OCI-LY3 (cell line): ENCODE results near the gene POFUT2.

Source experiments
- H2AFZ ChIP-seq: fragments of 200-600, 300-600 bp; shearing (Covaris generic); 2 replicates; pipeline ENCODE4 v1.6.0; 2014; ENCODE audit warnings: antibody characterized with exemption, low read depth, low read length
- H3K27ac ChIP-seq: fragments of 200-600, 300-600 bp; sonication (generic); 2 replicates; pipeline ENCODE4 v1.5.1; 2014; ENCODE audit warnings: mild to moderate bottlenecking, low read length, moderate library complexity, mixed read lengths
- H3K27me3 ChIP-seq: fragments of 200-600, 300-600 bp; sonication (generic); 2 replicates; pipeline ENCODE4 v1.6.1; 2014; ENCODE audit warnings: low read depth, low read length, mixed read lengths
- H3K36me3 ChIP-seq: fragments of 200-600, 300-600 bp; sonication (generic); replicated peaks from 2 replicates; pipeline ENCODE3; 2014; ENCODE audit warnings: low read depth, low read length, mixed read lengths
- H3K4me1 ChIP-seq: fragments of 300-600, 200-600 bp; sonication (generic); 2 replicates; pipeline ENCODE4 v1.6.1; 2014; ENCODE audit warnings: low read length, mixed read lengths
- H3K4me2 ChIP-seq: fragments of 200-600, 300-600 bp; sonication (generic); 2 replicates; pipeline ENCODE4 v1.6.1; 2014; ENCODE audit warnings: low read length, mixed read lengths
- H3K4me3 ChIP-seq: fragments of 300-600, 200-600 bp; sonication (generic); 2 replicates; pipeline ENCODE4 v1.5.1; 2014; ENCODE audit warnings: antibody characterized with exemption, mild to moderate bottlenecking, low read length, moderate library complexity
- H3K79me2 ChIP-seq: fragments of 300-600, 200-600 bp; shearing (Covaris generic); 2 replicates; pipeline ENCODE4 v1.6.1; 2014; ENCODE audit warnings: mild to moderate bottlenecking, low read length, mixed read lengths
- H3K9ac ChIP-seq: fragments of 300-600, 200-600 bp; shearing (Covaris generic); 2 replicates; pipeline ENCODE4 v1.6.0; 2014; ENCODE audit warnings: mild to moderate bottlenecking, low read length, moderate library complexity
- H3K9me3 ChIP-seq: fragments of 200-600, 300-600 bp; shearing (Covaris generic); 2 replicates; pipeline ENCODE4 v1.6.1; 2014; ENCODE audit warnings: low read length, mixed read lengths; ENCODE audit not compliant: insufficient read depth
- H4K20me1 ChIP-seq: fragments of 200-600, 300-600 bp; sonication (generic); 2 replicates; pipeline ENCODE4 v1.6.1; 2016; ENCODE audit warnings: low read length, mixed read lengths; ENCODE audit not compliant: insufficient read depth
- EZH2phosphoT487 ChIP-seq: fragments of 200-600 bp; shearing (Covaris generic); IDR thresholded peaks from 2 replicates; pipeline ENCODE4 v1.6.1; 2018; ENCODE audit warnings: antibody characterized with exemption, mixed run types, low read depth
- TF ChIP-seq, protein P1 (sequence below): fragments of 200-600, 300-600 bp; sonication (generic); IDR thresholded peaks from 2 replicates; pipeline ENCODE4 v1.5.1; 2014; ENCODE audit warnings: antibody characterized with exemption, low read length, low read depth

POFUT2 gene, protein sequence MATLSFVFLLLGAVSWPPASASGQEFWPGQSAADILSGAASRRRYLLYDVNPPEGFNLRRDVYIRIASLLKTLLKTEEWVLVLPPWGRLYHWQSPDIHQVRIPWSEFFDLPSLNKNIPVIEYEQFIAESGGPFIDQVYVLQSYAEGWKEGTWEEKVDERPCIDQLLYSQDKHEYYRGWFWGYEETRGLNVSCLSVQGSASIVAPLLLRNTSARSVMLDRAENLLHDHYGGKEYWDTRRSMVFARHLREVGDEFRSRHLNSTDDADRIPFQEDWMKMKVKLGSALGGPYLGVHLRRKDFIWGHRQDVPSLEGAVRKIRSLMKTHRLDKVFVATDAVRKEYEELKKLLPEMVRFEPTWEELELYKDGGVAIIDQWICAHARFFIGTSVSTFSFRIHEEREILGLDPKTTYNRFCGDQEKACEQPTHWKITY

DNA sequence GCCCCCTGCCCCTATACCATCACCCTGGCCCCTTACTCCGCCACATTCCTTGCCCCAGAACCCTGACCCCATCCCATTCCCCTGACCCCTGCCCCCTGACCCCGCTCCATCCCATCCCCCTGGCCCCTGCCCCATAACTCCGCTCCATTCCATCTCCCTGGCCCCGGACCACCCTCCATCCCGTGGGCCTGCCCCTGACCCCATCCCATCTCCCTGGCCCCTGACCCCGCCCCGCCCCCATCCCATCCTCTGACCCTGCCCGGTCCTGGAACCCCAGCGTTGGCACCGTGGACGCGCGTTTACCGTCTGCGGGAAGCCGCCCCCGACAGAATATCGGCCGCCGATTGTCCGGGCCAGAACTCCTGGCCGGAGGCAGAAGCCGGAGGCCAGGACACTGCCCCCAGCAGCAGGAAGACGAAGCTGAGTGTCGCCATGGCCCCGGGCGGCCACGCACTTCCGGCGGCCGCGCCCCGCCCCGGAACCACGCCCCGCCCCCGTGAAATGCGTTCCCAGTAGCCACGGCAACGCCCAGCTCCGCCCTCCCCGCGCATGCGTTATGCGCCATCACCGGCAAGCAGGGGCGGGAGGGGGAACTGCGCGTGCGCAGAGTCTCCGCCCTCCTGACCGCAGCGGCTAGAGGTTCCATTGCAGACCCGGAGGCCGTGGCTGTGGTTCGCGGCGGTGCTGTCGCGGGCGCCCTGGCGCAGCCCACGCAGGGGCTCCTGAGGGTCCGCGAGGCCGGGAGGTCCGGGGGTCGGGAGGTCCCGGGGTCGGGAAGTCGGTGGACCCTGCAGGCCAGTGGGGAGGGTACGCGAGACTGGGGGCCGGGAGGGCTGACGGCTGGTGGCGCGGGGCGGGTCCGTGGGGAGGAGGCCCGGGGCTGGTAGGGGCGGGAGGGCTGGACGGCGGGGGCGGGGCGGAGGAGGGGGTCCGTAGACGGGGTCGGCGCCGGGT is at the start of gene POFUT2:
TSS of gene POFUT2 (minus strand) at position 458 of the 954 bp plus-strand sequence. CDS start at position 434, 24 bp downstream.
- Histone ChIP-seq H3K4me1 (no peaks in the 10 kb centered on the region), H3K27me3 (no peaks in the 10 kb centered on the region), H3K27ac (no peak within 1 kb of the TSS), H3K4me2 (peak within 1 kb of the TSS; percentile 62), H3K36me3 (peaks cover 7% of the 10 kb centered on the region), H3K9ac (peak within 1 kb of the TSS; percentile 57), H2AFZ (no peak within 1 kb of the TSS), H4K20me1 (no peaks in the 10 kb centered on the region), H3K4me3 (peak within 1 kb of the TSS; percentile 91), H3K9me3 (no peaks in the 10 kb centered on the region), H3K79me2 (peaks cover 6% of the 10 kb centered on the region; the same call in 1 of the 2 replicates)
- TF ChIP-seq, protein P1, sequence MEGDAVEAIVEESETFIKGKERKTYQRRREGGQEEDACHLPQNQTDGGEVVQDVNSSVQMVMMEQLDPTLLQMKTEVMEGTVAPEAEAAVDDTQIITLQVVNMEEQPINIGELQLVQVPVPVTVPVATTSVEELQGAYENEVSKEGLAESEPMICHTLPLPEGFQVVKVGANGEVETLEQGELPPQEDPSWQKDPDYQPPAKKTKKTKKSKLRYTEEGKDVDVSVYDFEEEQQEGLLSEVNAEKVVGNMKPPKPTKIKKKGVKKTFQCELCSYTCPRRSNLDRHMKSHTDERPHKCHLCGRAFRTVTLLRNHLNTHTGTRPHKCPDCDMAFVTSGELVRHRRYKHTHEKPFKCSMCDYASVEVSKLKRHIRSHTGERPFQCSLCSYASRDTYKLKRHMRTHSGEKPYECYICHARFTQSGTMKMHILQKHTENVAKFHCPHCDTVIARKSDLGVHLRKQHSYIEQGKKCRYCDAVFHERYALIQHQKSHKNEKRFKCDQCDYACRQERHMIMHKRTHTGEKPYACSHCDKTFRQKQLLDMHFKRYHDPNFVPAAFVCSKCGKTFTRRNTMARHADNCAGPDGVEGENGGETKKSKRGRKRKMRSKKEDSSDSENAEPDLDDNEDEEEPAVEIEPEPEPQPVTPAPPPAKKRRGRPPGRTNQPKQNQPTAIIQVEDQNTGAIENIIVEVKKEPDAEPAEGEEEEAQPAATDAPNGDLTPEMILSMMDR: no peak
- no peak for TF ChIP-seq EZH2phosphoT487

DNA sequence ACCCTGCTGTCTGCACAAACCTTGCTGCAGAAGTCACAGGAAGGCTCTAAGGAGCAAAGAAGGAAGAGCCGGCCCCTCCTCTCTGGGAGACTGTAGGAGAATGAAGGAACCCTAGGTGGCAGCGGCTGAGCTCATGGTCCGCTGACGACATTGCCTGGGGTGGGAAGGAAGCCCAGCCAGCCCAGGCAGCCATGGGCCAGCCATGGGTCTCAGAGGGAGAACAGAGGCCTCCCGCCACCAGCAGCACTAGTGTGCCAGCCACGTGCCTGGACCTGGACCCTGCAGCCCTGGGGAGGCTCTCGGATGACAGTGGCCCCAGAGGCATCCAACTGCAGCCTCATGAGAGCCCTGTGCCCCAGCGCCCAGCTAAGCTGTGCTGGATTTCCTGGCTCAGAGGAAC is 49.2 kb upstream of the POFUT2 start:
- H3K4me3 ChIP-seq: no peak overlapping the region
- H3K27me3 ChIP-seq: no peaks in the 10 kb centered on the region
- no peak overlapping the region for H2AFZ ChIP-seq
- no peaks in the 10 kb centered on the region for H3K9me3 ChIP-seq
- no peak overlapping the region for H3K27ac ChIP-seq
- no peak overlapping the region for H3K4me2 ChIP-seq
- TF ChIP-seq, protein P1: no peak
- TF ChIP-seq EZH2phosphoT487: no peak
- no peaks in the 10 kb centered on the region for H3K79me2 ChIP-seq
- no peaks in the 10 kb centered on the region for H3K36me3 ChIP-seq
- no peaks in the 10 kb centered on the region for H4K20me1 ChIP-seq
- no peaks in the 10 kb centered on the region for H3K4me1 ChIP-seq
- no peak overlapping the region for H3K9ac ChIP-seq

DNA sequence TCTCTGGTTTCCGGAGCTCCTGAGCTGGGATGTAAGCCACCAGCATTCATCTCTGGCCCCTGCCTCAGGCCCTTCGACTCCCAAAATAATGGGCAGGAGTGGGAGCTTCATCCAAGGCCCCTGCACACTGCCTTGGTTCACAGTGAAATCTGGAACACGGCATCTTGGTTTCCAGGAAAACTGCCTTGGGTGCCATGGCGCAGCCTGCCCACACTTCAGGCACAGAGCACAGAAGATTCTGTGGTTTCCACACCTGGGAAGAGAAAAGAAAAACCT is 48.8 kb upstream of the POFUT2 start:
- Histone ChIP-seq H3K9ac (no peak overlapping the region), H2AFZ (no peak overlapping the region), H3K79me2 (no peaks in the 10 kb centered on the region), H3K4me1 (no peaks in the 10 kb centered on the region), H3K9me3 (no peaks in the 10 kb centered on the region), H4K20me1 (no peaks in the 10 kb centered on the region), H3K27me3 (no peaks in the 10 kb centered on the region), H3K4me3 (no peak overlapping the region), H3K36me3 (no peaks in the 10 kb centered on the region), H3K4me2 (no peak overlapping the region), H3K27ac (no peak overlapping the region)
- TF ChIP-seq EZH2phosphoT487: no peak

DNA sequence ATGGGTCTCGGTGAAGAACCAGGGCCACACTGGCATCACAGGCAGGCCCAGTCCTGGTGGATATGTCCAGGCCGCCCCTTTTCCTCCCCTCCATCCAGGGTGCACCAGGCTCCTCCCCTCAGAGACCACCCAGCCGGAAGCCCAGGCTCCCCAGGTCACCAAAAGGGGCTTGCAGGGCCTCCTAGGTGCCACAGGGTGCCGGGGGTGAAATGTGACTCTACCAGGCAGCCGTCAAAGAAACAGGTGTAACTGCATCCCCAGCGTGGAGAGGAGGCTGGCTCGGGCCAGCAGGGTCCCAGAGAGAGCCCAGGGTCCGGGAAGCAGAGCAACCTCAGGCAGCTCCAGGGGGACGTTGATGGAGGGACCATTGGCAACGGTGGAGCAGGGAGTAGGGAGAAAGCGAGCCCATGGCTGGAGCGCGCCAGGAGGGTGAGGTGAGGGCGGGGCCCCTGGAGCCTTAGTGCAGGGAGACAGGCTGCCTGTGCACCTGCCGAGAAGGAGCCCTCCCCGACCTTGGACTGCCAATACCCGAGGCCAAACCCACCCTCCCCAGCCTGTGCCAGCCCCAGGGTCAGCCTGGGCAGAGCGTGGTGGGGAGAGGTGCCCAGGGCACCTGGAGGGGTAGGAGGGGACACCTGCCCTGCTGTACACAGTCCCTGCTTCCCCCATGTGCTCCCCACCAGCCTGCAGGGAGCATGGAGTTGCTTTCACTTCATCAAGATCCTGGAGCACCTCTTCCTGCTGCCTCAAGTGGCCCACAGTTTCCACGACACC is 48.3 kb upstream of the POFUT2 start:
- Histone ChIP-seq H3K79me2 (no peaks in the 10 kb centered on the region), H3K27ac (no peak overlapping the region), H3K36me3 (no peaks in the 10 kb centered on the region), H3K4me2 (no peak overlapping the region), H3K4me3 (no peak overlapping the region), H2AFZ (no peak overlapping the region), H3K27me3 (no peaks in the 10 kb centered on the region), H3K9me3 (no peaks in the 10 kb centered on the region), H3K4me1 (no peaks in the 10 kb centered on the region), H4K20me1 (no peaks in the 10 kb centered on the region), H3K9ac (no peak overlapping the region)
- TF ChIP-seq, protein P1: no peak
- TF ChIP-seq EZH2phosphoT487: no peak
